DOHH2 (cell line): ENCODE measurements around the gene ZFYVE26.

Source experiments
- H3F3A ChIP-seq: fragments of 200-600 bp; sonication (generic), shearing (Covaris generic); 2 replicates; pipeline ENCODE4 v1.6.0; 2016; ENCODE audit warnings: antibody characterized with exemption, mild to moderate bottlenecking; ENCODE audit not compliant: control insufficient read depth, insufficient read depth
- H3K27ac ChIP-seq: fragments of 200-600 bp; sonication (generic); 2 replicates; pipeline ENCODE4 v1.5.1; 2014; ENCODE audit warnings: low read depth, mild to moderate bottlenecking, low read length, moderate library complexity
- H3K27me3 ChIP-seq: fragments of 200-600 bp; sonication (generic); 2 replicates; pipeline ENCODE4 v1.6.1; 2014; ENCODE audit warnings: mild to moderate bottlenecking, low read length, mixed read lengths; ENCODE audit not compliant: control insufficient read depth
- H3K36me3 ChIP-seq: fragments of 200-600 bp; sonication (generic); 2 replicates; pipeline ENCODE4 v1.6.1; 2014; ENCODE audit warnings: mild to moderate bottlenecking, low read length, moderate library complexity, mixed read lengths; ENCODE audit not compliant: control insufficient read depth
- H3K4me1 ChIP-seq: fragments of 200-600 bp; sonication (generic); 2 replicates; pipeline ENCODE4 v1.6.1; 2014; ENCODE audit warnings: mild to moderate bottlenecking, low read length, mixed read lengths; ENCODE audit not compliant: control insufficient read depth
- H3K4me2 ChIP-seq: fragments of 200-600 bp; sonication (generic); 2 replicates; pipeline ENCODE4 v1.6.0; 2014; ENCODE audit warnings: mild to moderate bottlenecking, low read length, moderate library complexity
- H3K4me3 ChIP-seq: fragments of 200-600 bp; sonication (generic); 2 replicates; pipeline ENCODE4 v1.5.1; 2014; ENCODE audit warnings: mild to moderate bottlenecking, low read length, mixed read lengths
- H3K79me2 ChIP-seq: fragments of 200-600 bp; sonication (generic); 2 replicates; pipeline ENCODE4 v1.6.1; 2014; ENCODE audit warnings: mild to moderate bottlenecking, low read length, mixed read lengths; ENCODE audit not compliant: control insufficient read depth
- H3K9me2 ChIP-seq: fragments of 200-600 bp; sonication (generic); replicated peaks from 2 replicates; pipeline ENCODE4 v1.6.1; 2014; ENCODE audit warnings: mild to moderate bottlenecking, low read length, mixed read lengths; ENCODE audit not compliant: control insufficient read depth
- H3K9me3 ChIP-seq: fragments of 200-600 bp; sonication (generic); 2 replicates; pipeline ENCODE4 v1.6.1; 2014; ENCODE audit warnings: antibody characterized with exemption, low read length, mixed read lengths; ENCODE audit not compliant: control insufficient read depth, insufficient read depth
- H4K20me1 ChIP-seq: fragments of 200-600 bp; sonication (generic); 2 replicates; pipeline ENCODE4 v1.6.0; 2014; ENCODE audit warnings: low read depth, mild to moderate bottlenecking, antibody characterized with exemption, low read length, moderate library complexity; ENCODE audit not compliant: control insufficient read depth, insufficient read depth
- EZH2phosphoT487 ChIP-seq: fragments of 200-600 bp; sonication (generic); IDR thresholded peaks from 2 replicates; pipeline ENCODE4 v1.6.1; 2017; ENCODE audit warnings: borderline replicate concordance, mild to moderate bottlenecking, antibody characterized with exemption, low read length, moderate library complexity, mixed read lengths
- TF ChIP-seq, protein P1 (sequence below): fragments of 200-600 bp; sonication (generic); IDR thresholded peaks from one replicate; pipeline ENCODE4 v1.5.1; 2014; ENCODE audit warnings: antibody characterized with exemption, mild to moderate bottlenecking, low read depth, low read length; ENCODE audit not compliant: poor library complexity, severe bottlenecking

The ZFYVE26 gene

DNA sequence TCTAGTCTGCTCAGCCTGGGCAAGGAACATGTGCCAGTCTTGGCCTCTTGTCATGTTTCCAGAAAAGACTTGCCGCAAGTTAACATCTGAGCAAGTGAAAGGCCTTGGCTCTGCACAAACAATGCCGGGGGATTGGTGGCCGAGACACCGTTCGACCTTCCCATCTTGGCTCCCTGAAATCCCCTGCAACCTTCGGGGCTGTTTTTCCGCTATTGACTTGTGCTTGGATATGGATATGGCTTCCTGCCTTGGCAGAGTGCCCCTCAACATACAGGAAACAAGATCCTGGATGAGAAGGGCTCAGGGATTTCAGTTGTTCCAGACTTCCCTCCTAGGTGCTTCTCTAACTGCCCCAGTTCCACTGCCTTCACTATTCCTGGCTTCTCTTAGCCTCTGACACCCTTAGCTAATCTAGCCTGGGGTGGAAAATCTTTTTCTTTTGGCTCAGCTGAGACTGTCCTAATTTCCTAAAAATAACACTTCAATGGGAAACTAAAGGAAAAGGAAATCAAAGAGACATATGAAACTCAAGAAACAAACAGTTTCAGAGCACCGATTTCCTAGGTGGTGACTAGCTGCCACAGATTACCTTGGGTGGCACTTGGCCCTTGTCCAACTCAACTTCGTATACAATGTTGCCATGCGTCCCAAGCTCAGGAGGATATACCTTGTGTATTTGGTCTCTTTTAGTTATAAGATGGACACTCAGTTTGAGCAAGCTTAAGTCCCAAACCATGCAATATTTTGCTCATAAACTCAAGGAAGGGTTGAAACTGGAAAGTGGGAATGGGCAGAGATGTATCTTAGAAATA lies 80.8 kb downstream of the ZFYVE26 start:
- H3K9me2 ChIP-seq, result no peaks in the 10 kb centered on the region
- no peaks in the 10 kb centered on the region for H3F3A ChIP-seq
- H3K79me2 ChIP-seq, result no peaks in the 10 kb centered on the region
- no peaks in the 10 kb centered on the region for H4K20me1 ChIP-seq
- H3K9me3 ChIP-seq, result no peaks in the 10 kb centered on the region
- H3K27ac ChIP-seq, result no peak overlapping the region
- H3K4me1 ChIP-seq, result no peaks in the 10 kb centered on the region
- no peaks in the 10 kb centered on the region for H3K36me3 ChIP-seq
- no peaks in the 10 kb centered on the region for H3K27me3 ChIP-seq
- no peak for TF ChIP-seq EZH2phosphoT487
- TF ChIP-seq, protein P1, sequence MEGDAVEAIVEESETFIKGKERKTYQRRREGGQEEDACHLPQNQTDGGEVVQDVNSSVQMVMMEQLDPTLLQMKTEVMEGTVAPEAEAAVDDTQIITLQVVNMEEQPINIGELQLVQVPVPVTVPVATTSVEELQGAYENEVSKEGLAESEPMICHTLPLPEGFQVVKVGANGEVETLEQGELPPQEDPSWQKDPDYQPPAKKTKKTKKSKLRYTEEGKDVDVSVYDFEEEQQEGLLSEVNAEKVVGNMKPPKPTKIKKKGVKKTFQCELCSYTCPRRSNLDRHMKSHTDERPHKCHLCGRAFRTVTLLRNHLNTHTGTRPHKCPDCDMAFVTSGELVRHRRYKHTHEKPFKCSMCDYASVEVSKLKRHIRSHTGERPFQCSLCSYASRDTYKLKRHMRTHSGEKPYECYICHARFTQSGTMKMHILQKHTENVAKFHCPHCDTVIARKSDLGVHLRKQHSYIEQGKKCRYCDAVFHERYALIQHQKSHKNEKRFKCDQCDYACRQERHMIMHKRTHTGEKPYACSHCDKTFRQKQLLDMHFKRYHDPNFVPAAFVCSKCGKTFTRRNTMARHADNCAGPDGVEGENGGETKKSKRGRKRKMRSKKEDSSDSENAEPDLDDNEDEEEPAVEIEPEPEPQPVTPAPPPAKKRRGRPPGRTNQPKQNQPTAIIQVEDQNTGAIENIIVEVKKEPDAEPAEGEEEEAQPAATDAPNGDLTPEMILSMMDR, result no peak
- H3K4me2 ChIP-seq, result no peak overlapping the region
- H3K4me3 ChIP-seq, result no peak overlapping the region

DNA sequence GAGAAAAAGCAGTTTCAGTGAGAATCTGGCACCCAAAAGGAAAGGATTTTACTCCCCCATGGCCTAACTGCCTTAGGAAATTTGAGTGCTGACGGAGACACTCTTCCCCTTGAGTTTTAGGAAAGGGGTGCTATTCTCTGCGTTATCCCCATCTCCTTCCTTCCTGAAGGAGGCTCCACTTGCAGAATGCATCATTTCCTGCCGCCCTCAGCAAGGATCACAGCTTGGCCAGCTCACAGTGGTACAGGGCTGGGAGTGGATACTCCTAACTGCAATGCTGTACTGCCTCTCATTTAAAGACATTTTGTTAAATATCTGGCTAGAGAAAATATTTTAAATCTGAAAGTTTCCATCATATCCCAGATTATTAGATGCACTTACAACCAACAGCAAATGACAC lies 81.7 kb downstream of the ZFYVE26 start:
- Histone ChIP-seq H3K27ac (no peak overlapping the region), H3K4me1 (no peaks in the 10 kb centered on the region), H3F3A (no peaks in the 10 kb centered on the region), H3K79me2 (no peaks in the 10 kb centered on the region), H4K20me1 (no peaks in the 10 kb centered on the region), H3K27me3 (no peaks in the 10 kb centered on the region), H3K9me2 (no peaks in the 10 kb centered on the region), H3K36me3 (no peaks in the 10 kb centered on the region), H3K4me3 (no peak overlapping the region), H3K4me2 (no peak overlapping the region), H3K9me3 (no peaks in the 10 kb centered on the region)
- TF ChIP-seq EZH2phosphoT487, result no peak
- TF ChIP-seq, protein P1, result no peak

DNA sequence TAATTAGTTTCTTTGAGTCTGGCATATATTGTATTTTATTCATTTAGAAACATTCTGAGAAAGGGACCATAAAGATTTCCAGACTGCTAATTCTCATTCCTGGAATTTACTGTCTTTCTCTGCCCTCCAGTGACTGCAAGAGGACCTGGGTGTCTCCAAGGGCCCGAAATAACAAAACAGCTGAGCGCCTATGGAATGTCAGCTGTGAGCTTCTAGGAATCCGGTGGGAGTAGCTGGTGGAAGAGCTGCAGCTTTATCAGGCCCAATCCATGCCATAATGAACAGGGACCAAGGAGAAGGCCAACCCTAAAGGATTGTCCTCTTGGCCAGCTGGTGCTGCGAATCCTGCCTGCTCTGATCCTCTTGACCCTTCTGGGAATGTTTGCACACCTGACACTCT lies 82.8 kb downstream of the ZFYVE26 start:
- Histone ChIP-seq H3K79me2 (no peaks in the 10 kb centered on the region), H3F3A (no peaks in the 10 kb centered on the region), H3K27me3 (no peaks in the 10 kb centered on the region), H3K4me1 (no peaks in the 10 kb centered on the region), H4K20me1 (no peaks in the 10 kb centered on the region), H3K9me3 (no peaks in the 10 kb centered on the region), H3K4me2 (no peak overlapping the region), H3K4me3 (no peak overlapping the region), H3K36me3 (no peaks in the 10 kb centered on the region), H3K27ac (no peak overlapping the region), H3K9me2 (no peaks in the 10 kb centered on the region)
- TF ChIP-seq, protein P1, result no peak
- TF ChIP-seq EZH2phosphoT487, result no peak
